Activated CD4-positive, alpha-beta memory T cell treated with anti-CD3 and anti-CD28 coated beads for 36 hours (primary cell): ENCODE data around the gene PEX11G. TPM values are rescaled to one million over a fixed set of nuclear protein-coding genes. Genes with fewer than 3 reads are reported as not detected.

Experiments used
- CTCF ChIA-PET: fragments of 350-600 bp; sonication (Branson Sonifier 250); formaldehyde crosslinking; loops from one replicate; lab custom pipeline; 2021; ENCODE audit warnings: antibody characterized with exemption, inconsistent platforms; lab: Charles Lee
- POLR2A ChIA-PET: fragments of 350-600 bp; sonication (Branson Sonifier 250); formaldehyde crosslinking; loops from one replicate; lab custom pipeline; 2021; ENCODE audit warnings: antibody characterized with exemption; lab: Charles Lee
- DNase-seq: peaks from one replicate; pipeline ENCODE4 v3.0.0-alpha.2; 2020
- H3K27ac Mint-ChIP-seq: one replicate; pipeline ENCODE4 v1.8.0; 2021; ENCODE audit warnings: mixed read lengths
- H3K27me3 Mint-ChIP-seq: one replicate; pipeline ENCODE4 v1.8.0; 2021; ENCODE audit warnings: mixed read lengths
- H3K36me3 Mint-ChIP-seq: one replicate; pipeline ENCODE4 v1.8.0; 2021; ENCODE audit warnings: mixed read lengths
- H3K4me1 Mint-ChIP-seq: one replicate; pipeline ENCODE4 v1.8.0; 2021; ENCODE audit warnings: low read depth, mixed read lengths
- H3K4me3 Mint-ChIP-seq: one replicate; pipeline ENCODE4 v1.8.0; 2021; ENCODE audit warnings: mild to moderate bottlenecking, mixed read lengths
- H3K9me3 Mint-ChIP-seq: one replicate; pipeline ENCODE4 v1.8.0; 2021; ENCODE audit warnings: mixed read lengths
- intact Hi-C: fragments of 100-400 bp; cut with micrococcal nuclease; formaldehyde crosslinking; loops from one replicate; pipeline ENCODE4 v1.15.1; 2023
- total RNA-seq, 2 experiments: library from RNA; stranded (reverse); gene quantifications; one replicate each; pipeline ENCODE4 v1.2.3, GENCODE V29; 2021

PEX11G gene
- total RNA-seq: 1 to 10 TPM; 2.1 to 2.2 TPM

GRCh38 chr19:7488736-7489353 is at the start of gene PEX11G:
Gene PEX11G (minus strand): TSS chr19:7489035. CDS start chr19:7489010, 25 bp downstream.
- peak within 1 kb of the TSS; percentile 72 for H3K4me3 Mint-ChIP-seq
- DNase-seq: peak; percentile 94
- ChIA-PET POLR2A (interaction anchor here (0.5 to 1.9 kb wide), 3 partner anchors 9 to 109 kb away, joined by 3 to 5 read pairs (median 5); partner anchors contain the start of gene MCOLN1), CTCF (interaction anchor here (0.9 to 1.5 kb wide), 4 partner anchors 80 to 311 kb away, joined by 3 to 4 read pairs (median 4); no protein-coding TSS in a partner anchor)
- H3K36me3 Mint-ChIP-seq: no peaks in the 10 kb centered on the region
- no peaks in the 10 kb centered on the region for H3K27me3 Mint-ChIP-seq
- peaks cover 28% of the 10 kb centered on the region for H3K4me1 Mint-ChIP-seq
- intact Hi-C loops: no loop called here
- H3K27ac Mint-ChIP-seq: peak within 1 kb of the TSS; percentile 62
- H3K9me3 Mint-ChIP-seq: no peaks in the 10 kb centered on the region

- peak overlapping the region; percentile 94 for H3K4me3 Mint-ChIP-seq
- POLR2A ChIA-PET: interaction anchor here (0.6 to 1.8 kb wide), 2 partner anchors 13 to 731 kb away, joined by 3 to 22 read pairs; partner anchors contain the start of gene MCOLN1
- H3K4me1 Mint-ChIP-seq: peaks cover 15% of the 10 kb centered on the region
- CTCF ChIA-PET: interaction anchor here (1.2 to 1.6 kb wide), 2 partner anchors 145 to 182 kb away, joined by 5 to 7 read pairs; partner anchors contain the start of gene TRAPPC5
- H3K27ac Mint-ChIP-seq: peak overlapping the region; percentile 83
- no peaks in the 10 kb centered on the region for H3K27me3 Mint-ChIP-seq
- intact Hi-C loops: loop anchor here (1.0 to 10.0 kb wide), 4 partner anchors 14 to 141 kb away; partner anchors contain the start of gene MCOLN1
- no peak for DNase-seq
- H3K9me3 Mint-ChIP-seq: no peaks in the 10 kb centered on the region
- peaks cover 18% of the 10 kb centered on the region for H3K36me3 Mint-ChIP-seq
Observed at GRCh38 chr19:7535998-7536695, 47.3 kb upstream of the PEX11G start.

GRCh38 chr19:7535047-7535997 is 46.5 kb upstream of the PEX11G start, which contains the start of gene PNPLA6:
Gene PNPLA6 (plus strand): TSS chr19:7535717. CDS start chr19:7535789, 72 bp downstream.
- H3K4me1 Mint-ChIP-seq: peaks cover 15% of the 10 kb centered on the region
- no peaks in the 10 kb centered on the region for H3K27me3 Mint-ChIP-seq
- H3K27ac Mint-ChIP-seq: peak within 1 kb of the TSS; percentile 85
- ChIA-PET POLR2A (interaction anchor here (1.8 kb wide), 1 partner anchor 12 kb away, joined by 22 read pairs; the partner anchor contains the start of gene MCOLN1), CTCF (interaction anchor here (1.2 to 1.7 kb wide), 2 partner anchors 13 to 33 kb away, joined by 5 to 10 read pairs; partner anchors contain the start of gene MCOLN1)
- no peaks in the 10 kb centered on the region for H3K9me3 Mint-ChIP-seq
- peak within 1 kb of the TSS; percentile 94 for H3K4me3 Mint-ChIP-seq
- peak; percentile 95 for DNase-seq
- intact Hi-C loops: loop anchor here (1.0 to 10.0 kb wide), 4 partner anchors 13 to 141 kb away; partner anchors contain the start of gene MCOLN1
- H3K36me3 Mint-ChIP-seq: peaks cover 17% of the 10 kb centered on the region

GRCh38 chr19:7534531-7535046 is 45.8 kb upstream of the PEX11G start:
- Mint-ChIP-seq H3K9me3 (no peaks in the 10 kb centered on the region), H3K27me3 (no peaks in the 10 kb centered on the region), H3K4me1 (peaks cover 15% of the 10 kb centered on the region), H3K4me3 (peak overlapping the region; percentile 94), H3K27ac (peak overlapping the region; percentile 85), H3K36me3 (peaks cover 14% of the 10 kb centered on the region)
- intact Hi-C loops: loop anchor here (1.0 to 10.0 kb wide), 4 partner anchors 12 to 140 kb away; partner anchors contain the start of gene MCOLN1
- CTCF ChIA-PET: interaction anchor here (1.2 to 1.7 kb wide), 2 partner anchors 12 to 34 kb away, joined by 5 to 10 read pairs; partner anchors contain the start of gene MCOLN1
- POLR2A ChIA-PET: interaction anchor here (1.8 kb wide), 1 partner anchor 11 kb away, joined by 22 read pairs; the partner anchor contains the start of gene MCOLN1
- peak; percentile 60 for DNase-seq

- no peaks in the 10 kb centered on the region for H3K27me3 Mint-ChIP-seq
- intact Hi-C loops: loop anchor here (2.0 to 10.0 kb wide), 2 partner anchors 35 to 139 kb away; no protein-coding TSS in a partner anchor
- POLR2A ChIA-PET: interaction anchor here (1.8 kb wide), 1 partner anchor 11 kb away, joined by 22 read pairs; the partner anchor contains the start of gene MCOLN1
- H3K4me3 Mint-ChIP-seq: peak overlapping the region; percentile 94
- CTCF ChIA-PET: interaction anchor here (1.2 to 1.7 kb wide), 2 partner anchors 12 to 34 kb away, joined by 5 to 10 read pairs; partner anchors contain the start of gene MCOLN1
- H3K9me3 Mint-ChIP-seq: no peaks in the 10 kb centered on the region
- DNase-seq: peak; percentile 91
- H3K4me1 Mint-ChIP-seq: peaks cover 15% of the 10 kb centered on the region
- peak overlapping the region; percentile 85 for H3K27ac Mint-ChIP-seq
- H3K36me3 Mint-ChIP-seq: peaks cover 17% of the 10 kb centered on the region
Observed at GRCh38 chr19:7533925-7534480, 45.2 kb upstream of the PEX11G start.

- POLR2A ChIA-PET: no interaction called here
- H3K9me3 Mint-ChIP-seq: no peaks in the 10 kb centered on the region
Observed at GRCh38 chr19:7533281-7533885, 44.5 kb upstream of the PEX11G start.

GRCh38 chr19:7529610-7530490 is 41.0 kb upstream of the PEX11G start:
- Mint-ChIP-seq H3K36me3 (peaks cover 6% of the 10 kb centered on the region), H3K4me3 (no peak overlapping the region), H3K27ac (no peak overlapping the region), H3K4me1 (peaks cover 3% of the 10 kb centered on the region), H3K27me3 (no peaks in the 10 kb centered on the region), H3K9me3 (no peaks in the 10 kb centered on the region)
- ChIA-PET CTCF (interaction anchor here (1.0 kb wide), 1 partner anchor 140 kb away, joined by 3 read pairs; no protein-coding TSS in a partner anchor), POLR2A (no interaction called here)
- DNase-seq: no peak
- intact Hi-C loops: loop anchor here (10.0 kb wide), 1 partner anchor 135 kb away; no protein-coding TSS in a partner anchor

More at GRCh38 chr19:7533281-7533885, 44.5 kb upstream of the PEX11G start:
- CTCF ChIA-PET: no interaction called here
- peaks cover 12% of the 10 kb centered on the region for H3K36me3 Mint-ChIP-seq
- no peak for DNase-seq
- H3K4me1 Mint-ChIP-seq: peaks cover 15% of the 10 kb centered on the region
- no peaks in the 10 kb centered on the region for H3K27me3 Mint-ChIP-seq
- peak overlapping the region; percentile 45 for H3K27ac Mint-ChIP-seq
- peak overlapping the region; percentile 94 for H3K4me3 Mint-ChIP-seq
- intact Hi-C loops: loop anchor here (10.0 kb wide), 1 partner anchor 139 kb away; no protein-coding TSS in a partner anchor

GRCh38 chr19:7529246-7529600 is 40.4 kb upstream of the PEX11G start:
- POLR2A ChIA-PET: no interaction called here
- H3K4me1 Mint-ChIP-seq: peaks cover 3% of the 10 kb centered on the region
- H3K9me3 Mint-ChIP-seq: no peaks in the 10 kb centered on the region
- CTCF ChIA-PET: no interaction called here
- no peak for DNase-seq
- no peak overlapping the region for H3K4me3 Mint-ChIP-seq
- H3K36me3 Mint-ChIP-seq: peaks cover 6% of the 10 kb centered on the region
- H3K27ac Mint-ChIP-seq: no peak overlapping the region
- intact Hi-C loops: no loop called here
- no peaks in the 10 kb centered on the region for H3K27me3 Mint-ChIP-seq

GRCh38 chr19:7528522-7529245 is 39.8 kb upstream of the PEX11G start:
- POLR2A ChIA-PET: no interaction called here
- peaks cover 6% of the 10 kb centered on the region for H3K36me3 Mint-ChIP-seq
- CTCF ChIA-PET: no interaction called here
- H3K9me3 Mint-ChIP-seq: no peaks in the 10 kb centered on the region
- intact Hi-C loops: no loop called here
- H3K27me3 Mint-ChIP-seq: no peaks in the 10 kb centered on the region
- no peak overlapping the region for H3K27ac Mint-ChIP-seq
- H3K4me3 Mint-ChIP-seq: no peak overlapping the region
- no peak for DNase-seq
- peaks cover 1% of the 10 kb centered on the region for H3K4me1 Mint-ChIP-seq
